ENCODE results near the gene INPP5K. TPM values are rescaled to one million over a fixed set of nuclear protein-coding genes. Genes with fewer than 3 reads are reported as not detected.
"Not testable (repeated sequence)": the region's sequence is repeated elsewhere in the genome, so short reads cannot be mapped to it uniquely, and the experiment has no call there.

Gene INPP5K
- total and polyA plus RNA-seq, 2 of the 4 experiments (the other 2 are of a cell fraction): 14.9 to 17.4 TPM

DNA sequence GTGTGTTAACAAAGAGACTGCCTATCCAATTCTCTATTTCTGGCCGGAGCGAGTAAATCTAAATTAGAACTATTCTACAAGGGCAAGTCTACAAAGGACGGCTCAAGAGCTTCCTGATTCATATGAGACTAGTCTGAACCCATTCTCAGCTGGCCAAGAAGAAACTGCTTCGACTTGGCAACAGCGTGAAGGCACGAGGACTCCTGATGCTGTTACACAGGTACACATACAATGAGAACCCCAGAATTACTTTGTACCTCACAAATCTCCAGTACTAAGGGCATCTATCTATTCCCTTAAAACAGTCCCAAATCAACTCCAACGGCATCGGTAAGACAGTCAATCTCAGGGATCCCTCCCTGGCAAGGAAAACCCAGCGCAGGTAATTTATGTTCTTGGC is 61.9 kb downstream of the INPP5K start:
- H2BK120ac ChIP-seq (ENCODE audit: low read depth, low read length): no peak overlapping the region
- peaks cover 0 to 41% of the 10 kb centered on the region in 2 experiments; a peak in 2 of 4 replicates for H3K79me1 ChIP-seq (ENCODE audit: low read depth in 1 of 2, low read length in 2 of 2)
- dilution Hi-C loops (cut with HindIII; ENCODE audit: low sequenced_read_pairs, unreplicated experiment) (no loop called here), in situ Hi-C loops (cut with MboI; ENCODE audit: low sequenced_read_pairs) (no loop called here), intact Hi-C loops (cut with micrococcal nuclease) (no loop called here)
- peaks cover 7% of the 10 kb centered on the region for H3K4me1 ChIP-seq (ENCODE audit: control insufficient read depth, insufficient read depth, low read length)
- H2AFZ ChIP-seq (replicated peaks; ENCODE audit: low read length, poor library complexity): no peak overlapping the region
- H3K23ac ChIP-seq (ENCODE audit: low read depth, low read length): peak overlapping the region; percentile 99
- peak overlapping the region; percentile 75 for H3K4me3 ChIP-seq (ENCODE audit: insufficient read depth, low read depth, low read length)
- 86% methylated on average over 4 of the region's 9 CpGs; no CpG with 5 or more reads in 1 of the 2 experiments for WGBS, 2 experiments (ENCODE audit: extremely low coverage in 2 of 2, insufficient read length in 1 of 2)
- H2BK15ac ChIP-seq (ENCODE audit: low read depth, low read length): no peak overlapping the region
- H3K14ac ChIP-seq (replicated peaks; ENCODE audit: low read depth, low read length): peak overlapping the region; percentile 99
- no peak overlapping the region for H2BK20ac ChIP-seq (ENCODE audit: low read depth, low read length)
- no peaks in the 10 kb centered on the region for H3K9me3 ChIP-seq (ENCODE audit: control insufficient read depth, insufficient read depth, low read length)
- no peak for TF ChIP-seq RCOR1 (IDR thresholded peaks at IDR 0.05; ENCODE audit: insufficient replicate concordance, low read length)
- TF ChIP-seq RAD21 (IDR thresholded peaks at IDR 0.05; ENCODE audit: low read length): no peak
- TF ChIP-seq MAFK (IDR thresholded peaks at IDR 0.05; ENCODE audit: low read depth, low read length): no peak
- no peak for TF ChIP-seq NFE2L2 (IDR thresholded peaks at IDR 0.05; ENCODE audit: low read depth, low read length)
- TF ChIP-seq, protein P1, sequence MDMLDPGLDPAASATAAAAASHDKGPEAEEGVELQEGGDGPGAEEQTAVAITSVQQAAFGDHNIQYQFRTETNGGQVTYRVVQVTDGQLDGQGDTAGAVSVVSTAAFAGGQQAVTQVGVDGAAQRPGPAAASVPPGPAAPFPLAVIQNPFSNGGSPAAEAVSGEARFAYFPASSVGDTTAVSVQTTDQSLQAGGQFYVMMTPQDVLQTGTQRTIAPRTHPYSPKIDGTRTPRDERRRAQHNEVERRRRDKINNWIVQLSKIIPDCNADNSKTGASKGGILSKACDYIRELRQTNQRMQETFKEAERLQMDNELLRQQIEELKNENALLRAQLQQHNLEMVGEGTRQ (IDR thresholded peaks at IDR 0.05; ENCODE audit: low read depth, low read length): no peak
- H3K9ac ChIP-seq (ENCODE audit: low read depth, low read length): peak overlapping the region; percentile 81
- no peaks in the 10 kb centered on the region for H3K27me3 ChIP-seq (ENCODE audit: control insufficient read depth, insufficient read depth, low read length)
- DNase-seq (no peak), ATAC-seq (ENCODE audit: low read depth) (no peak)
- peak overlapping the region; percentile 97 for H2AK9ac ChIP-seq (replicated peaks; ENCODE audit: low read depth, low read length, poor library complexity)
- H3K27ac ChIP-seq (ENCODE audit: insufficient read depth, low read length): peak overlapping the region; percentile 76
- ChIA-PET POLR2A (ENCODE audit: unreplicated experiment) (no interaction called here), CTCF (no interaction called here)
- BruUV-seq (replicated peaks): no TSS peak
- peak overlapping the region; percentile 68; the same call in 1 of the 2 replicates for H3K56ac ChIP-seq (ENCODE audit: extremely low read depth, insufficient read depth, low read length)
- 0 out of 2 replicates have a peak overlapping the region, but pooled peaks have one; percentile 2 for H4K91ac ChIP-seq (ENCODE audit: insufficient read depth, low read depth, low read length)
- 0 out of 2 replicates have a peak overlapping the region, but pooled peaks have one; percentile 20 for H4K5ac ChIP-seq (ENCODE audit: low read depth, low read length)
- H3K9me1 ChIP-seq (ENCODE audit: insufficient read depth, low read length): peaks cover 17% of the 10 kb centered on the region
- H2AK5ac ChIP-seq (ENCODE audit: low read depth, low read length): peak overlapping the region; percentile 94
- peak overlapping the region; percentile 63 for H2BK5ac ChIP-seq (ENCODE audit: low read depth, low read length, poor library complexity, severe bottlenecking)
- H3K4me2 ChIP-seq (ENCODE audit: low read depth, low read length): peak overlapping the region; percentile 97
- H3K18ac ChIP-seq (ENCODE audit: low read depth, low read length): no peak overlapping the region
- peaks cover 59% of the 10 kb centered on the region for H4K20me1 ChIP-seq (ENCODE audit: insufficient read depth, low read length)
- H4K8ac ChIP-seq (ENCODE audit: low read depth in 2 of 2, low read length in 2 of 2): peak overlapping the region in 1 of 2 experiments; percentile 45; a peak in 1 of 4 replicates
- peaks cover 8% of the 10 kb centered on the region for H3K36me3 ChIP-seq (ENCODE audit: control insufficient read depth, insufficient read depth, low read length)
- H3K4ac ChIP-seq (ENCODE audit: low read depth, low read length): peak overlapping the region; percentile 93

DNA sequence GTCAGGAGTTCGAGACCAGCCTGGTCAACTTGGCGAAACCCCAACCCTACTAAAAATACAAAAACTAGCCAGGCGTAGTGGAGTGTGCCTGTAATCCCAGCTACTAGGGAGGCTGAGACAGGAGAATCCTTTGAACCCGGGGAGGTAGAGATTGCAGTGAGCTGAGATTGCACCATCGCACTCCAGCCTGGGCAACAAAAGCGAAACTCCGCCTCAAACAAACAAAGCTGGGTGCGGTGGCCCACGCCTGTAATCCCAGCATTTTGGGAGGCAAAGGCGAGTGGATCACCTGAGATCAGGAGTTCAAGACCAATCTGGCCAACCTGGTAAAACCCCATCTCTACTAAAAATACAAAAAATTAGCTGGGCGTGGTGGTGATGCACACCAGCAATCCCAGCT is 62.7 kb downstream of the INPP5K start:
- H4K5ac ChIP-seq (ENCODE audit: low read depth, low read length); H3K36me3 ChIP-seq (ENCODE audit: control insufficient read depth, insufficient read depth, low read length); H3K4me1 ChIP-seq (ENCODE audit: control insufficient read depth, insufficient read depth, low read length); in situ Hi-C loops (cut with MboI; ENCODE audit: low sequenced_read_pairs); H3K4me2 ChIP-seq (ENCODE audit: low read depth, low read length); dilution Hi-C loops (cut with HindIII; ENCODE audit: low sequenced_read_pairs, unreplicated experiment); H3K56ac ChIP-seq (ENCODE audit: extremely low read depth, insufficient read depth, low read length); H4K91ac ChIP-seq (ENCODE audit: insufficient read depth, low read depth, low read length); H3K9ac ChIP-seq (ENCODE audit: low read depth, low read length); H2BK5ac ChIP-seq (ENCODE audit: low read depth, low read length, poor library complexity, severe bottlenecking); H3K14ac ChIP-seq (replicated peaks; ENCODE audit: low read depth, low read length); H3K4ac ChIP-seq (ENCODE audit: low read depth, low read length); H2AK9ac ChIP-seq (replicated peaks; ENCODE audit: low read depth, low read length, poor library complexity); H3K23ac ChIP-seq (ENCODE audit: low read depth, low read length); H2BK20ac ChIP-seq (ENCODE audit: low read depth, low read length); H2BK15ac ChIP-seq (ENCODE audit: low read depth, low read length); intact Hi-C loops (cut with micrococcal nuclease); H4K8ac ChIP-seq (ENCODE audit: low read depth in 2 of 2, low read length in 2 of 2); H2AK5ac ChIP-seq (ENCODE audit: low read depth, low read length); H2BK120ac ChIP-seq (ENCODE audit: low read depth, low read length); H3K27ac ChIP-seq (ENCODE audit: insufficient read depth, low read length); BruUV-seq (replicated peaks); ATAC-seq (ENCODE audit: low read depth); H3K4me3 ChIP-seq (ENCODE audit: insufficient read depth, low read depth, low read length); H2AFZ ChIP-seq (replicated peaks; ENCODE audit: low read length, poor library complexity); CTCF ChIA-PET; H3K18ac ChIP-seq (ENCODE audit: low read depth, low read length); H3K9me3 ChIP-seq (ENCODE audit: control insufficient read depth, insufficient read depth, low read length); DNase-seq; H3K27me3 ChIP-seq (ENCODE audit: control insufficient read depth, insufficient read depth, low read length): not testable (repeated sequence)
- peaks cover 21% of the 10 kb centered on the region for H3K9me1 ChIP-seq (ENCODE audit: insufficient read depth, low read length)
- WGBS, 2 experiments (ENCODE audit: extremely low coverage in 2 of 2, insufficient read length in 1 of 2): 83% methylated on average over 6 of the region's 11 CpGs; no CpG with 5 or more reads in 1 of the 2 experiments
- peaks cover 0 to 49% of the 10 kb centered on the region in 2 experiments; a peak in 2 of 4 replicates for H3K79me1 ChIP-seq (ENCODE audit: low read depth in 1 of 2, low read length in 2 of 2)
- H4K20me1 ChIP-seq (ENCODE audit: insufficient read depth, low read length): peaks cover 67% of the 10 kb centered on the region
- POLR2A ChIA-PET (ENCODE audit: unreplicated experiment): interaction anchor here (1.0 kb wide), 1 partner anchor 92 kb away, joined by 3 read pairs; no protein-coding TSS in a partner anchor

Measured in IMR-90 (cell line).